Heart left ventricle (tissue), 16 donors: ENCODE data around the gene DNHD1. TPM values are rescaled to one million over a fixed set of nuclear protein-coding genes. Genes with fewer than 3 reads are reported as not detected.

Source experiments
- ATAC-seq, 4 donors: fragments of 200-7000 bp; cut with Tn5 transposase; one replicate each; pipeline ENCODE4 v1.9.1; 2020 to 2022; ENCODE audit warnings: moderate library complexity in 4 of 4, mild to moderate bottlenecking in 3 of 4, moderate number of reproducible peaks in 1 of 4
- DNase-seq, 5 donors: peaks; one replicate each; pipeline ENCODE4 v3.0.0-alpha.2; 2020
- H3K27ac ChIP-seq, 12 donors: fragments of 200-600 bp; sonication (generic) in 4 of 12; one replicate each; pipeline versions ENCODE4 v1.5.0 to v1.8.0; 2016 to 2022; ENCODE audit warnings: mild to moderate bottlenecking in 2 of 12
- H3K27me3 ChIP-seq, 9 donors: fragments of 200-600 bp; sonication (generic) in 2 of 9; one replicate each; pipeline versions ENCODE4 v1.5.1 to v1.8.0; 2016 to 2022; ENCODE audit warnings: mild to moderate bottlenecking in 3 of 9
- H3K36me3 ChIP-seq, 9 donors: fragments of 200-600 bp; sonication (generic) in 2 of 9; one replicate each; pipeline versions ENCODE4 v1.5.0 to v1.8.0; 2018 to 2022; ENCODE audit warnings: mild to moderate bottlenecking in 2 of 9
- H3K4me1 ChIP-seq, 12 donors: fragments of 200-600 bp; sonication (generic) in 4 of 12; one replicate each; pipeline versions ENCODE4 v1.5.0 to v1.8.0; 2016 to 2022; ENCODE audit warnings: mild to moderate bottlenecking in 3 of 12
- H3K4me3 ChIP-seq, 12 donors: fragments of 200-600 bp; sonication (generic) in 4 of 12; one replicate each; pipeline versions ENCODE4 v1.5.0 to v1.8.0; 2017 to 2022; ENCODE audit warnings: mild to moderate bottlenecking in 9 of 12, moderate library complexity in 4 of 12
- H3K9me3 ChIP-seq, 12 donors: fragments of 200-600 bp; sonication (generic) in 4 of 12; one replicate each; pipeline versions ENCODE4 v1.5.0 to v1.8.0; 2016 to 2022; ENCODE audit warnings: mild to moderate bottlenecking in 1 of 12
- POLR2A ChIP-seq, 2 donors: fragments of 450-650 bp; IDR thresholded peaks; one replicate each; pipeline ENCODE4 v1.6.1; 2017; ENCODE audit warnings: antibody characterized with exemption in 2 of 2, mild to moderate bottlenecking in 2 of 2, moderate library complexity in 2 of 2
- WGBS, 4 donors: extraction: QIAGEN DNeasy Blood & Tissue Kit in 2 of 4; methylation state at CpG; one replicate each; pipeline versions ENCODE4 v1.1.5 to v1.1.7; 2013 to 2018; 5-methylcytosine and 5-hydroxymethylcytosine counted together
- intact Hi-C, 10 donors: fragments of 100-400 bp; cut with DNase I; formaldehyde crosslinking; loops; one replicate each; pipeline versions ENCODE4 v1.11.1 to v1.14.2; 2022
- polyA plus RNA-seq, 2 donors: library from polyadenylated mRNA; stranded (reverse); fragments of 200-250 nt; gene quantifications; one replicate each; pipeline ENCODE4 v1.2.3, GENCODE V29; 2013
- total RNA-seq, 9 donors: library from RNA; depleted of rRNA in 2 of 9; stranded (reverse); fragments of >200 nt in 2 of 9; fragmentation: NEBNext Ultra II Directional in 3 of 9; extraction: Animal tissue kit (Norgen Biotek cat#: 25700) in 3 of 9; gene quantifications; one replicate each; pipeline versions ENCODE4 v1.1.0 to v1.2.4, GENCODE V29; 2016 to 2023
- TF ChIP-seq, protein P1 (sequence below), 12 donors: fragments of 200-600 bp; sonication (generic) in 4 of 12; IDR thresholded peaks; one replicate each; pipeline versions ENCODE4 v1.5.0 to v1.8.0; 2018 to 2022; ENCODE audit warnings: antibody characterized with exemption in 12 of 12, mild to moderate bottlenecking in 5 of 12
- donor health status: ischemic (EF 13 %, LVEDD 7.1; RV severe dilation, severe dysfunction).
- donor health status: healthy with polysubstance abuse.
- donor health status: DM: no; HTN: yes; CAD: no.
- donor health status: DM: no; HTN: no; CAD: no.
- donor health status: ischemic (EF 25% LVEDD 6.9; RV normal size, moderate dysfunction).
- donor health status: ischemic (EF 25% LVEDD 5.7; RV mildly dilated, moderate dysfunction).
- donor health status: healthy.
- donor health status: DM: yes; HTN: yes; CAD: no.
- donor health status: ischemic (EF 35%, LVEDD 5.7; RV mildly dilated, moderate dysfunction).
- donor health status: nonischemic (EF 11% LVEDD 7.7; RV severe dilation, severe dysfunction).
- donor health status: DM: yes; HTN: yes; CAD: no.
- donor health status: PGD.
- donor health status: ischemic (EF 29% LVEDD 5.4; RV normal size, mild dysfunction).
- donor health status: nonischemic (EF 23%, LVEDD 6.1; RV moderate dilation, normal function).

Gene DNHD1
- total and polyA plus RNA-seq, 11 donors = 2.2 to 9.4 (median 5.4) TPM

DNA sequence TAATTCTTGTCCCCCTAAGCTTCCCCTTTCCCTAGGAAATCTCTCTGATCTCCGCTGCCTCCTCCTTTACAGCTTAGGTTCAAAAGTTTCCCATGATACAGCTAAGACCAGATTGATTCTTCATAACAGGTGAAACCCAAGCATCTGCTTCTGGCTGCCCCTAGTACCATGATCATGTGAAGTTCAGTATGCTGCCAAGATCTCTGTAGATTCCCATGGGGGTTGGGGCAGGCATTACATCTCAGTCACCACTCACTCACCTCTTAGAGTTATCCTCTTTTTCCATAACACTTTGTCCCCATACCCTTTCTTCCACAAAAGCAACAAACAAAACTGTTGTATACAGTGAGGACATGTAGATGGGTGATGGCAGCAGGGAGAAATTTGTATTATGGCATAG lies 62.3 kb downstream of the DNHD1 start:
- DNase-seq = no peak
- Histone ChIP-seq H3K4me1 (peaks cover 0 to 18% (median 0%) of the 10 kb centered on the region in 12 donors), H3K27ac (no peak overlapping the region), H3K9me3 (no peaks in the 10 kb centered on the region), H3K36me3 (peaks cover 0 to 6% (median 0%) of the 10 kb centered on the region in 9 donors), H3K4me3 (no peak overlapping the region), H3K27me3 (no peaks in the 10 kb centered on the region)
- intact Hi-C loops = loop anchor here in 1 of 10 donors (5.0 kb wide), 1 partner anchor 43 kb away; the partner anchor contains the start of genes ILK and RRP8
- 95 to 100% (median 96%) methylated on average over 1 of the region's 1 CpG for WGBS, 4 donors
- ATAC-seq = no peak
- TF ChIP-seq POLR2A (IDR thresholded peaks at IDR 0.05) = no peak
- TF ChIP-seq, protein P1, sequence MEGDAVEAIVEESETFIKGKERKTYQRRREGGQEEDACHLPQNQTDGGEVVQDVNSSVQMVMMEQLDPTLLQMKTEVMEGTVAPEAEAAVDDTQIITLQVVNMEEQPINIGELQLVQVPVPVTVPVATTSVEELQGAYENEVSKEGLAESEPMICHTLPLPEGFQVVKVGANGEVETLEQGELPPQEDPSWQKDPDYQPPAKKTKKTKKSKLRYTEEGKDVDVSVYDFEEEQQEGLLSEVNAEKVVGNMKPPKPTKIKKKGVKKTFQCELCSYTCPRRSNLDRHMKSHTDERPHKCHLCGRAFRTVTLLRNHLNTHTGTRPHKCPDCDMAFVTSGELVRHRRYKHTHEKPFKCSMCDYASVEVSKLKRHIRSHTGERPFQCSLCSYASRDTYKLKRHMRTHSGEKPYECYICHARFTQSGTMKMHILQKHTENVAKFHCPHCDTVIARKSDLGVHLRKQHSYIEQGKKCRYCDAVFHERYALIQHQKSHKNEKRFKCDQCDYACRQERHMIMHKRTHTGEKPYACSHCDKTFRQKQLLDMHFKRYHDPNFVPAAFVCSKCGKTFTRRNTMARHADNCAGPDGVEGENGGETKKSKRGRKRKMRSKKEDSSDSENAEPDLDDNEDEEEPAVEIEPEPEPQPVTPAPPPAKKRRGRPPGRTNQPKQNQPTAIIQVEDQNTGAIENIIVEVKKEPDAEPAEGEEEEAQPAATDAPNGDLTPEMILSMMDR (IDR thresholded peaks at IDR 0.05) = no peak

DNA sequence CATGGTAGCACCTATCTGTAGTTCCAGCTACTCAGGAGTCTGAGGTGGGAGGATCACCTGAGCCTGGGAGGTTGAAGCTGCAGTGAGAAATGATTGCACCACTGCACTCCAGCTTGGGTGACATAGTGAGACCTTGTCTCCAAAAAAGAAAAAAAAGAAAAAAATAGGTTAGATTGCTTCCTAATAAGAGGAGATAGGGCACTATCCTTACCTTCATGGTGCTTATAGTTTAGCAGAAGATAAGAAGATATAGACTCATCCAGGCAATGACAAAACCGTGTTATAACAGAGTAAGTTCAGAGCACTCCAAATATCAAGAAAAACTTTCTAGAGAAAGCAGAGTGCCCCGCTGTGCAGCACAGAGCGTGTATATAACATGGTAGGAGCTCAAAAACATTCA lies 64.2 kb downstream of the DNHD1 start:
- DNase-seq = no peak
- H3K27ac ChIP-seq = no peak overlapping the region
- intact Hi-C loops = no loop called here
- TF ChIP-seq POLR2A (IDR thresholded peaks at IDR 0.05) = no peak
- TF ChIP-seq, protein P1 (IDR thresholded peaks at IDR 0.05) = no peak
- no peaks in the 10 kb centered on the region for H3K27me3 ChIP-seq
- no peak for ATAC-seq
- H3K36me3 ChIP-seq = peaks cover 0 to 6% (median 0%) of the 10 kb centered on the region in 9 donors
- H3K4me3 ChIP-seq = no peak overlapping the region
- 94 to 97% (median 95%) methylated on average over 3 of the region's 3 CpGs for WGBS, 4 donors
- H3K4me1 ChIP-seq = peaks cover 0 to 18% (median 0%) of the 10 kb centered on the region in 12 donors
- no peaks in the 10 kb centered on the region for H3K9me3 ChIP-seq

DNA sequence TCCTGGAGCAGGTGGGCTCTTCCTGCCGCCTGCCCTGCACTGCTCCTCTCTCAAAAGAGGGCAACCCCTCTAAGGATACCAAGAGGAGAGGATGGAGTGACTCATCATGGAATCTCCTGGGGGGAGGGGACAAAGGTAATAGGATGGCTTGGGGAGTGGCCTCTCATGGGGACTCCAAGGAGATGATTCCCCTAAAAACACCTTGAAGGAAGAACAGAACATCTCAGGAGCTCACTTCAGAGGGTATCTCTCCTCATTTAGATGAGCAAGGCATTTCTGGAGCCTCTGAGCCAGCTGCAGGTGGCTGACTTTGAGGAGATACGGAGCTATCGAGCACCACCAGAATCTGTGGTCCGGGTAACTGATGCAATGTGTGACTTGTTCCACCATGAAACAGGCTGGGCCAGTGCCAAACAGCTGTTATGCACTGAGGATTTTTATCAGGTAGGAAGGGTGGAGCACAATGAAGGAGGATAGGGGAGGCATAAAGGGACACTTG lies 66.1 kb downstream of the DNHD1 start:
- intact Hi-C loops = no loop called here
- H3K27me3 ChIP-seq = no peaks in the 10 kb centered on the region
- peaks cover 0 to 6% (median 0%) of the 10 kb centered on the region in 9 donors for H3K36me3 ChIP-seq
- no peak for ATAC-seq
- WGBS, 4 donors = 94 to 98% (median 96%) methylated on average over 4 of the region's 4 CpGs
- H3K27ac ChIP-seq = no peak overlapping the region
- peaks cover 0 to 27% (median 2%) of the 10 kb centered on the region in 12 donors for H3K4me1 ChIP-seq
- DNase-seq = no peak
- no peak overlapping the region for H3K4me3 ChIP-seq
- no peak for TF ChIP-seq POLR2A (IDR thresholded peaks at IDR 0.05)
- TF ChIP-seq, protein P1 (IDR thresholded peaks at IDR 0.05) = no peak
- H3K9me3 ChIP-seq = no peaks in the 10 kb centered on the region

DNA sequence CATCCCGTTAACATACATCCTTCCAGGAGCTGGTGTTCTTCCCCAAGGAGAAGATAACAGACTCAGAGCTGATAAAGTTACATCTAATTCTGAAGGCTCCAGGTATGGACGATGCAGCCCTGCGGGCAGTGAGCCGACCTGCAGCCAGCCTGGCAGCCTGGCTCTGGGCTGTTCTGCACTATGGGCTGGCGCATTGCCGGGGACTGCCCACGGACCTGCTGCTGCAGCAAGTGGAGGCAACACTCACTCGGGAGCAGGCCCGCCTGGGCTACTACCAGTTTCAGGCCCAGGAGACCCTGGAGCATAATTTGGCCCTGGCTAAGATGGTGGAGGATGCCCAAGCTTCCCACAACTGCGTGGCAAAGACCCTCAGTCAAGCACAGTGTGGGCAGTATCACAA lies 66.6 kb downstream of the DNHD1 start:
- H3K27ac ChIP-seq = no peak overlapping the region
- TF ChIP-seq, protein P1 (IDR thresholded peaks at IDR 0.05) = no peak
- TF ChIP-seq POLR2A (IDR thresholded peaks at IDR 0.05) = no peak
- H3K9me3 ChIP-seq = no peaks in the 10 kb centered on the region
- H3K4me1 ChIP-seq = peaks cover 0 to 27% (median 7%) of the 10 kb centered on the region in 12 donors
- H3K4me3 ChIP-seq = no peak overlapping the region
- ATAC-seq = no peak
- intact Hi-C loops = no loop called here
- H3K36me3 ChIP-seq = peaks cover 0 to 6% (median 0%) of the 10 kb centered on the region in 9 donors
- DNase-seq = no peak
- 74 to 93% (median 85%) methylated on average over 6 to 10 of the region's 10 CpGs for WGBS, 4 donors
- H3K27me3 ChIP-seq = no peaks in the 10 kb centered on the region
